ENCODE data around the gene PDCD10.

- no peak for TF ChIP-seq EZH2 (IDR thresholded peaks at IDR 0.05)
- no peak for TF ChIP-seq CTCF (IDR thresholded peaks at IDR 0.05)
These were observed 16.1 kb downstream of the PDCD10 start for GRCh38 chr3:167718582-167718981.

Measured in neural progenitor cell (in vitro differentiated cells).